GM18520 (cell line): ENCODE results near the gene EYA2.

Experiments used
- ATAC-seq: cut with Tn5 transposase; IDR thresholded peaks from one replicate; pipeline ENCODE4 v1.9.1; 2021; ENCODE audit not compliant: unreplicated experiment

EYA2 gene

GRCh38 chr20:46977204-46977603, 82.6 kb downstream of the EYA2 start:
- ATAC-seq = no peak

- no peak for ATAC-seq
Observed at GRCh38 chr20:46977909-46978588, 83.4 kb downstream of the EYA2 start.

DNA sequence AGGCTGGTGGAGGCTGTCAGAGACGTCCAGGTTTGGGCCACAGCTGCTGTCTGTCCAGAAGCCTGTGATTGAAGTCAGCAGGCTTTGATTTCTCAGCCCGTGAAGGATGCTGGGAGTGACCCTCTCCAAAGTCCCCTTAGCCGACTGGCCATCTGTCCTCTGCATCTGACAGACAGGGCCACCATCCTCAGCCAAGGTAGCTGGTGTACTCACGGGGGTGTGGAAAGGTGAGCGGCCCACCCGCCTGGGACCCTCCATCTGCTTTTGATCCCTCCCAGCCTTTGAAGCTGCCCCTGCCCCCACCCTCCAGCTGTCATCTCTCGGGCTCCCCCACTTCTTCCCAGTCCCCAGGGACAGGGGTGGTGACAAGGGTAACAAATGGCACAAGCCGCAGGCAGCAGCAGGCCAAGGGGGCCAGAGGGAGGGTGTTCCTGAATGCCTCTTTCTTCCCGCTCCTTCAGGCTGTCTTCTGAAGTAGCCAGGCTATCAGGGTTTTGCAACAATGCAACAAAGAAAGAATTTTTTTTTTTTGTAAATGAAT, 84.4 kb downstream of the EYA2 start:
- ATAC-seq = no peak

GRCh38 chr20:46979603-46980241, 85.1 kb downstream of the EYA2 start:
- ATAC-seq = no peak

DNA sequence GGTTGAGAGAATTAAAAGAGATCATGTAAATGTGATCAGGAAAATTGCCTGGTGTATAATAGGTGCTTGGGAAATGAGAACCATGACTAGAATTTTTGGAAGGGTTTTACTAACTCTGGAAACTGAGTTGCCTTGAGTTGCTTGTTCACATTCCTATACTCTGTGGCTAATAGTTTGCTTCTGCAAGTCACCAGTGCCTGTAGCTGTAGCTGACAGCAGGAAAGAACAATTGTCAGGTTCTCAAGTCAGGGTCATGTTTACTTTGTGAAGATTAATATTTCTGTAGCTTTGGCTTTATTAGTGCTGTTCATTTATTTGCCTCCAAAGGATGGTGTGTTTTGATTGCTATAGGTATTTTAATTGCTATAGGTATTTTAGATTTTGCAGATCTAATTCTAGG, 86.5 kb downstream of the EYA2 start:
- ATAC-seq = no peak

GRCh38 chr20:46983466-46983865, 88.8 kb downstream of the EYA2 start:
- no peak for ATAC-seq

GRCh38 chr20:46984405-46984804, 89.8 kb downstream of the EYA2 start:
- ATAC-seq = no peak

GRCh38 chr20:46985250-46985649, 90.6 kb downstream of the EYA2 start:
- ATAC-seq = no peak

GRCh38 chr20:46985671-46986070, 91.0 kb downstream of the EYA2 start:
- no peak for ATAC-seq

GRCh38 chr20:46987001-46987400, 92.4 kb downstream of the EYA2 start:
- no peak for ATAC-seq

- no peak for ATAC-seq
Observed at GRCh38 chr20:46990017-46990595, 95.5 kb downstream of the EYA2 start.

GRCh38 chr20:46990596-46991104, 96.0 kb downstream of the EYA2 start:
- no peak for ATAC-seq

- ATAC-seq = no peak
Observed at GRCh38 chr20:46991168-46991567, 96.5 kb downstream of the EYA2 start.

DNA sequence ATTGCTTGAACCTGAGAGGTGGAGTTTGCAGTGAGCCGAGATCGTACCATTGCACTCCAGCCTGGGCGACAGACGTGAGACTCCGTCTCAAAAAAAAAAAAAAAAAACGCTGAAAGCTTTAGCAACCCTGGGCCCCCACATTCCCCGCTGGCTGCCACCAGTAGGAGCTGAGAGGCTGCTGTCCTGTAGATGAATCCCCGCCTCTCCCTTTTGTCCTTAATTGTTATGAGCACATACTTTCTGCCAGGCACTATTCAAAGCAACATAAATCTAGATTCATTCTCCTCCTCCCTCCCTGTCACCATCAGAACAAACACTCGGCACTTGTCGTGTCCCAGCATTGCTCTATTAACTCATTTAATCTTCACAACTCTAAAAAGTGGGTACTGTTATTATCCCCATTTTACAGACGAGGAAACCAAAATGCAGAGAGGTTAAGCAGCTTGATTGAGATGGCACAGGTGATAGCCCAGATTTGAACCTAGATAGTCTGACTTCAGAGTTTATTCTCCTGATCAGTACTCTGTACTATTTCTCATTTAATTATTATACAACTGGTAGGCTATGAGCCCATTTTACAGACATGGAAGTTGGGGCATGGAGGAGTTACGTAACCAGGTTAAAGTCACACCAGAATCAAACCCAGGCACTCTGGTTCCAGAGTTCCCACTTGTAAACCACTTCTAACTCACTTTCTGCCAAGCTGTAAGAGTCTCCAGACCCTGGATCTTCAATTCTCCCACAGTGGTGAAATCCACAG, 97.4 kb downstream of the EYA2 start:
- ATAC-seq = no peak

GRCh38 chr20:46992640-46993035, 98.0 kb downstream of the EYA2 start:
- ATAC-seq = no peak

GRCh38 chr20:46993465-46994095, 98.9 kb downstream of the EYA2 start:
- no peak for ATAC-seq

DNA sequence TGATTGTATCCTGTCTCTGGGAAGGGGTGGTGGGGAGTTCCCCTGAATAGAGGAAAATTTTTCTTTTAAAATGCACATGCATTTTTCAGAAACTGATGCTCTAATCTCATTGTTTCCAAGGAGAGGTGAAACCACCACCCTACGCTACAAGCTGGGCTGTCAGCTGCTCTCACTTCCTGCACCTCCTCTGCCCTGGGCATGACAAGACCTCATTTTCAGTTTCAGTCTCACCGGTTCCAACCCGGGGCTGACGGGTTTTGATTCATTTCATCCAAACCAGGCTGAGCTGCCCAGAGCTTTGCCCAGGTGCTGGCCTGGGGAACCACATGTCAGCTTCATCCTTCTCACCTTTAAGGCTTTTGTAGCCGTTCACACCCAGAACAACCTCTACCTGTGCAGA, 99.7 kb downstream of the EYA2 start:
- no peak for ATAC-seq

- no peak for ATAC-seq
Observed at GRCh38 chr20:46995561-46996142, 101.0 kb downstream of the EYA2 start.

GRCh38 chr20:46997187-46997586, 102.5 kb downstream of the EYA2 start:
- no peak for ATAC-seq

GRCh38 chr20:46998477-46999240, 104.0 kb downstream of the EYA2 start:
- no peak for ATAC-seq
